Fibroblast of lung (primary cell): ENCODE results near the gene EXOSC5. TPM values are rescaled to one million over a fixed set of nuclear protein-coding genes. Genes with fewer than 3 reads are reported as not detected.

ENCODE experiments used
- DNase-seq, 2 donors: peaks; one replicate each; pipeline versions ENCODE4 v3.0.0 to v3.0.0-alpha.2; 2010; ENCODE audit warnings: low read depth in 2 of 2
- H2AFZ ChIP-seq: 2 replicates; pipeline ENCODE4 v1.5.1; 2012; ENCODE audit warnings: low read length, control low read depth, inconsistent platforms
- H3K27ac ChIP-seq: 2 replicates; pipeline ENCODE4 v1.5.1; 2011; ENCODE audit warnings: low read length, control low read depth; ENCODE audit not compliant: insufficient read depth
- H3K27me3 ChIP-seq: 2 replicates; pipeline ENCODE4 v1.5.1; 2011; ENCODE audit warnings: mild to moderate bottlenecking, low read length; ENCODE audit not compliant: control insufficient read depth, insufficient read depth
- H3K36me3 ChIP-seq: 2 replicates; pipeline ENCODE4 v1.5.1; 2011; ENCODE audit warnings: low read length; ENCODE audit not compliant: control insufficient read depth, insufficient read depth
- H3K4me1 ChIP-seq: 2 replicates; pipeline ENCODE4 v1.5.1; 2011; ENCODE audit warnings: low read length; ENCODE audit not compliant: control insufficient read depth, insufficient read depth; ENCODE audit errors: extremely low read depth
- H3K4me2 ChIP-seq: 2 replicates; pipeline ENCODE4 v1.5.1; 2011; ENCODE audit warnings: low read length, control low read depth; ENCODE audit not compliant: insufficient read depth; ENCODE audit errors: extremely low read depth
- H3K4me3 ChIP-seq, 4 experiments: fragments of 200-600 bp in 1 of 4; sonication (generic) in 1 of 4; replicated peaks in 1 of 4; 2 replicates each; pipeline ENCODE4 v1.5.1; 2011 to 2016; ENCODE audit warnings: low read length in 4 of 4, low read depth in 3 of 4, mild to moderate bottlenecking in 3 of 4, control low read depth in 2 of 4, inconsistent platforms in 1 of 4, mixed read lengths in 1 of 4; ENCODE audit not compliant: insufficient read depth in 1 of 4; ENCODE audit errors: control extremely low read depth in 1 of 4
- H3K79me2 ChIP-seq: 2 replicates; pipeline ENCODE4 v1.5.1; 2012; ENCODE audit warnings: mild to moderate bottlenecking, low read length, inconsistent platforms; ENCODE audit not compliant: control insufficient read depth, insufficient read depth
- H3K9ac ChIP-seq: 2 replicates; pipeline ENCODE4 v1.5.1; 2011; ENCODE audit warnings: mild to moderate bottlenecking, low read length, control low read depth; ENCODE audit not compliant: insufficient read depth
- H3K9me3 ChIP-seq: 2 replicates; pipeline ENCODE4 v1.5.1; 2012; ENCODE audit warnings: low read depth, low read length; ENCODE audit not compliant: control insufficient read depth, insufficient read depth
- H4K20me1 ChIP-seq: 2 replicates; pipeline ENCODE4 v1.5.1; 2011; ENCODE audit warnings: low read length; ENCODE audit not compliant: control insufficient read depth, insufficient read depth; ENCODE audit errors: extremely low read depth
- CTCF ChIP-seq, 2 donors: IDR thresholded peaks in 1 of 2; conservative IDR thresholded peaks in 1 of 2; 1 replicate in 1 of 2; 2 replicates in 1 of 2; pipeline ENCODE4 v1.5.1; 2011 to 2012; ENCODE audit warnings: low read length in 2 of 2, control low read depth in 1 of 2, inconsistent platforms in 1 of 2, low read depth in 1 of 2, mild to moderate bottlenecking in 1 of 2
- EZH2 ChIP-seq: IDR thresholded peaks from 2 replicates; pipeline ENCODE4 v1.5.1; 2012; ENCODE audit warnings: low read length, control low read depth, mild to moderate bottlenecking; ENCODE audit errors: missing control alignments
- polyA plus RNA-seq, 2 donors: library from polyadenylated mRNA; depleted of rRNA in 1 of 2; stranded (reverse) in 1 of 2; unstranded in 1 of 2; fragments of >200 nt; gene quantifications; 2 replicates each; pipeline ENCODE4 v1.2.1, GENCODE V29; 2011 to 2012; ENCODE audit warnings: missing spikeins in 1 of 2
- total RNA-seq: library from RNA; depleted of rRNA; stranded (reverse); fragments of >200 nt; gene quantifications from 2 replicates; pipeline ENCODE4 v1.2.1, GENCODE V29; 2014

Gene EXOSC5
- total and polyA plus RNA-seq, 2 donors (not counting 1 experiment from before 2014, with no cell fraction given) = 5.0 to 10.7 TPM

- H2AFZ ChIP-seq = no peak overlapping the region
- H3K9ac ChIP-seq = no peak overlapping the region
- H3K27ac ChIP-seq = no peak overlapping the region
- H3K4me3 ChIP-seq = no peak overlapping the region
- no peaks in the 10 kb centered on the region for H3K79me2 ChIP-seq
- no peak for DNase-seq
- no peaks in the 10 kb centered on the region for H3K9me3 ChIP-seq
- H4K20me1 ChIP-seq = no peaks in the 10 kb centered on the region
- no peaks in the 10 kb centered on the region for H3K27me3 ChIP-seq
- TF ChIP-seq CTCF (conservative IDR thresholded peaks at IDR 0.05 in 1 of 2, IDR thresholded peaks at IDR 0.05 in 1 of 2; ENCODE audit: low read depth in 1 of 2, low read length in 2 of 2) (no peak), EZH2 (no peak)
- no peaks in the 10 kb centered on the region for H3K4me1 ChIP-seq
- peaks cover 1% of the 10 kb centered on the region for H3K36me3 ChIP-seq
- no peak overlapping the region for H3K4me2 ChIP-seq
These were observed 4.4 kb downstream of the EXOSC5 start for GRCh38 chr19:41392775-41393174.

GRCh38 chr19:41391618-41392017, 5.5 kb downstream of the EXOSC5 start:
- TF ChIP-seq EZH2 = no peak
- TF ChIP-seq CTCF (conservative IDR thresholded peaks at IDR 0.05 in 1 of 2, IDR thresholded peaks at IDR 0.05 in 1 of 2; ENCODE audit: low read depth in 1 of 2, low read length in 2 of 2) = no peak
- Histone ChIP-seq H2AFZ (no peak overlapping the region), H4K20me1 (no peaks in the 10 kb centered on the region), H3K79me2 (no peaks in the 10 kb centered on the region), H3K4me3 (no peak overlapping the region), H3K27me3 (no peaks in the 10 kb centered on the region), H3K36me3 (peaks cover 1% of the 10 kb centered on the region), H3K9ac (no peak overlapping the region), H3K27ac (no peak overlapping the region), H3K4me2 (no peak overlapping the region), H3K9me3 (no peaks in the 10 kb centered on the region), H3K4me1 (no peaks in the 10 kb centered on the region)
- DNase-seq = no peak

GRCh38 chr19:41386442-41386841, 10.7 kb downstream of the EXOSC5 start:
- TF ChIP-seq EZH2 = no peak
- no peak for TF ChIP-seq CTCF (conservative IDR thresholded peaks at IDR 0.05 in 1 of 2, IDR thresholded peaks at IDR 0.05 in 1 of 2; ENCODE audit: low read depth in 1 of 2, low read length in 2 of 2)
- DNase-seq = no peak

More at GRCh38 chr19:41386442-41386841, 10.7 kb downstream of the EXOSC5 start:
- Histone ChIP-seq H3K79me2 (no peaks in the 10 kb centered on the region), H3K9ac (no peak overlapping the region), H3K4me1 (no peaks in the 10 kb centered on the region), H3K4me3 (no peak overlapping the region), H3K9me3 (no peaks in the 10 kb centered on the region), H3K27ac (no peak overlapping the region), H3K4me2 (no peak overlapping the region), H3K36me3 (peaks cover 1% of the 10 kb centered on the region), H4K20me1 (no peaks in the 10 kb centered on the region), H2AFZ (no peak overlapping the region), H3K27me3 (no peaks in the 10 kb centered on the region)
